Neural cell (in vitro differentiated cells): ENCODE results near the gene ANKFN1.

Source experiments
- CTCF ChIP-seq: fragments of 450-650 bp; IDR thresholded peaks from 2 replicates; pipeline ENCODE4 v1.5.1; 2014; ENCODE audit warnings: antibody characterized with exemption, mild to moderate bottlenecking, moderate library complexity; ENCODE audit not compliant: poor library complexity, severe bottlenecking
- EZH2 ChIP-seq: fragments of 200-600, 300-800 bp; shearing (Covaris generic), sonication (generic); IDR thresholded peaks from 2 replicates; pipeline ENCODE4 v1.6.1; 2014; ENCODE audit warnings: antibody characterized with exemption, low read length, borderline replicate concordance, mild to moderate bottlenecking; ENCODE audit not compliant: insufficient read depth, poor library complexity, severe bottlenecking

- TF ChIP-seq EZH2 (no peak), CTCF (no peak)
Observed at GRCh38 chr17:56260376-56261002, 107.2 kb downstream of the ANKFN1 start.
